CD4-positive, CD25-positive, alpha-beta regulatory T cell (primary cell): Measurements from ENCODE around the gene KLHDC8A. TPM values are rescaled to one million over a fixed set of nuclear protein-coding genes. Genes with fewer than 3 reads are reported as not detected.

Source experiments
- ATAC-seq, 2 donors: fragments of 150-1000 bp; cut with Tn5 transposase; one replicate each; pipeline ENCODE4 v1.10.0; 2021; ENCODE audit warnings: low read depth in 2 of 2, moderate number of reproducible peaks in 2 of 2, moderate library complexity in 1 of 2
- DNase-seq, 3 donors: peaks; one replicate each; pipeline versions ENCODE4 v3.0.0 to v3.0.0-alpha.2; 2012 to 2022; ENCODE audit warnings: mixed read lengths in 1 of 3
- H3K27ac ChIP-seq: one replicate; pipeline ENCODE4 v1.7.0; 2013; ENCODE audit warnings: mild to moderate bottlenecking, low read length; ENCODE audit not compliant: insufficient read depth, poor library complexity, severe bottlenecking
- H3K27me3 ChIP-seq: one replicate; pipeline ENCODE4 v1.7.0; 2013; ENCODE audit warnings: low read length; ENCODE audit not compliant: control insufficient read depth, insufficient read depth
- H3K36me3 ChIP-seq: one replicate; pipeline ENCODE4 v1.7.0; 2013; ENCODE audit warnings: mild to moderate bottlenecking, low read length, moderate library complexity; ENCODE audit not compliant: control insufficient read depth, insufficient read depth
- H3K4me1 ChIP-seq: 2 replicates; pipeline ENCODE4 v1.7.0; 2013; ENCODE audit warnings: mild to moderate bottlenecking, low read length; ENCODE audit not compliant: insufficient read depth, control insufficient read depth, poor library complexity, severe bottlenecking
- H3K4me3 ChIP-seq: one replicate; pipeline ENCODE4 v1.7.0; 2013; ENCODE audit warnings: low read depth, mild to moderate bottlenecking, low read length, moderate library complexity
- H3K9me3 ChIP-seq, 2 experiments: 1 replicate in 1 of 2; 2 replicates in 1 of 2; pipeline ENCODE4 v1.7.0; 2013; ENCODE audit warnings: low read length in 2 of 2, mild to moderate bottlenecking in 1 of 2, moderate library complexity in 1 of 2; ENCODE audit not compliant: control insufficient read depth in 2 of 2
- H3K27ac Mint-ChIP-seq, 3 donors: one replicate each; pipeline ENCODE4 v1.8.0; 2020 to 2022; ENCODE audit warnings: mild to moderate bottlenecking in 3 of 3, mixed read lengths in 3 of 3, moderate library complexity in 2 of 3
- H3K27me3 Mint-ChIP-seq: one replicate; pipeline ENCODE4 v1.8.0; 2022; ENCODE audit warnings: mild to moderate bottlenecking, mixed read lengths
- H3K36me3 Mint-ChIP-seq: one replicate; pipeline ENCODE4 v1.8.0; 2020; ENCODE audit warnings: mixed read lengths
- H3K4me1 Mint-ChIP-seq, 4 donors: one replicate each; pipeline ENCODE4 v1.8.0; 2020 to 2022; ENCODE audit warnings: mixed read lengths in 4 of 4, mild to moderate bottlenecking in 1 of 4
- H3K4me3 Mint-ChIP-seq, 4 donors: one replicate each; pipeline ENCODE4 v1.8.0; 2020 to 2022; ENCODE audit warnings: mild to moderate bottlenecking in 4 of 4, mixed read lengths in 4 of 4, moderate library complexity in 3 of 4
- H3K9me3 Mint-ChIP-seq, 7 donors: one replicate each; pipeline ENCODE4 v1.8.0; 2020 to 2022; ENCODE audit warnings: mixed read lengths in 7 of 7, mild to moderate bottlenecking in 3 of 7, moderate library complexity in 2 of 7
- polyA plus RNA-seq, 4 donors: library from polyadenylated mRNA; unstranded; fragments of 300-500 nt; fragmentation: Illumina TruSeq; gene quantifications; one replicate each; pipeline ENCODE4 v1.2.3, GENCODE V29; 2021
- total RNA-seq: library from RNA; stranded (reverse); gene quantifications from one replicate; pipeline ENCODE4 v1.2.3, GENCODE V29; 2022

Gene KLHDC8A
- total and polyA plus RNA-seq, 5 donors from 2014 or later, result 0.06 TPM; not detected in 4

DNA sequence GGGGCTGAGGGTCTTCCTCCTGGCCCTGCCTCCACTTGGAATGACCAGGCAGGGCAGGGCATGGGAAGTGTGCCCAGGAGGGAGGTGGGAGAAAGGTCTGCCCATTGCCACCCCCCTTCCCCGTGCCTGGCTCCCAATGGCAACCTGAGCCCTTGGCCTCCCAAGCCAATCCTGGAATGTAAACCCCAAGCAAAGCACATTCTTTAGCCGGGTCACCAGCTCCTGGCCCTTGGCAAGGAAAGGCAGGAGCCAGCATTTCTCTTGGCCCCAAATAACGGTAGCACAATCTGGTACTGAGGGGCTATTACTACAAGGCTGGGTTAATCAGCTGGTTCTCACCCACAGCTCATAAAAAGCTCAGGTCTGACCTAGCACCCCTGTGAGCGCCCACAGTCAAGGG is 28.2 kb downstream of the KLHDC8A start:
- Mint-ChIP-seq H3K27me3 (peaks cover 15% of the 10 kb centered on the region), H3K36me3 (peaks cover 3% of the 10 kb centered on the region), H3K27ac (no peak overlapping the region), H3K9me3 (no peaks in the 10 kb centered on the region), H3K4me1 (peaks cover 7 to 24% (median 9%) of the 10 kb centered on the region in 4 donors), H3K4me3 (no peak overlapping the region)
- DNase-seq, result no peak
- H3K36me3 ChIP-seq, result no peaks in the 10 kb centered on the region
- H3K4me1 ChIP-seq, result peaks cover 11% of the 10 kb centered on the region
- no peak overlapping the region for H3K4me3 ChIP-seq
- H3K27me3 ChIP-seq, result no peaks in the 10 kb centered on the region
- no peak for ATAC-seq
- no peaks in the 10 kb centered on the region for H3K9me3 ChIP-seq
- H3K27ac ChIP-seq, result no peak overlapping the region

GRCh38 chr1:205326812-205327466 is 29.8 kb downstream of the KLHDC8A start:
- peaks cover 3% of the 10 kb centered on the region for H3K36me3 Mint-ChIP-seq
- H3K27ac Mint-ChIP-seq, result no peak overlapping the region
- no peak overlapping the region for H3K4me3 Mint-ChIP-seq

DNA sequence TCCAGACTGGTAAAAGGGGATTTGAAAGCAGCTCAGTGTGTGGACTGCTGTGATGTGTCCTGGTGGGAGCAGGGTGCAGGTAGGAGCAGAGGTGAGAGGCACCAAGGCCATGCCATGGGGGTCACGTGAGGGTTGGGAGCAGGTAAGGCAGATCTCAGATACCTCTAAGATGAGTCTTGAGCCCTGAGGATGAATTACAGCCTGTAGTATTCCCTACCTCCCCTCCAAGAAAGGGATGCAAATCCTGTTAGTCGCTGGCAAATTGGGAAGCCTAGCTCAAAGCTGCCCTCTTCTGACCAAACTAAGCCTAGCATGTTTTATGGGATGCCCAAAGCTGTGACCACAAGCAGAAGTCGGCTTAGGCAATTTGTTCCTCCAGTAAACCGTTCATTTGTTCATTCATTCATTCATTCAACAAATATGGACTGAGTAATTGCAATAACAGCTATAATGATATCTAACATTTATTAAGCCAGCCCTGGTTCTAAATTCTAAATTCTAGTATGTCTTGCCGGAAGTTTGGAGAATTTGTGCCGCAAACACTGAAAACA is 31.3 kb downstream of the KLHDC8A start:
- Histone ChIP-seq H3K36me3 (no peaks in the 10 kb centered on the region), H3K9me3 (no peaks in the 10 kb centered on the region), H3K4me1 (peaks cover 23% of the 10 kb centered on the region), H3K27ac (no peak overlapping the region), H3K27me3 (no peaks in the 10 kb centered on the region), H3K4me3 (no peak overlapping the region)
- Mint-ChIP-seq H3K27me3 (peaks cover 24% of the 10 kb centered on the region), H3K36me3 (peaks cover 10% of the 10 kb centered on the region), H3K4me3 (peak overlapping the region in 3 of 4 donors; percentile 48 to 64 (median 55)), H3K4me1 (peaks cover 7 to 45% (median 24%) of the 10 kb centered on the region in 4 donors), H3K9me3 (no peaks in the 10 kb centered on the region), H3K27ac (peak overlapping the region in 2 of 3 donors; percentile 12 to 90)
- DNase-seq (peak; percentile 34 to 65 (median 57)), ATAC-seq (no peak)

More at GRCh38 chr1:205326812-205327466, 29.8 kb downstream of the KLHDC8A start:
- no peak overlapping the region for H3K27ac ChIP-seq
- no peaks in the 10 kb centered on the region for H3K9me3 ChIP-seq
- no peak overlapping the region for H3K4me3 ChIP-seq
- H3K4me1 ChIP-seq, result peaks cover 14% of the 10 kb centered on the region
- peaks cover 15% of the 10 kb centered on the region for H3K27me3 Mint-ChIP-seq
- H3K9me3 Mint-ChIP-seq, result no peaks in the 10 kb centered on the region
- H3K36me3 ChIP-seq, result no peaks in the 10 kb centered on the region
- H3K4me1 Mint-ChIP-seq, result peaks cover 7 to 37% (median 14%) of the 10 kb centered on the region in 4 donors
- ATAC-seq, result no peak
- no peak for DNase-seq
- H3K27me3 ChIP-seq, result no peaks in the 10 kb centered on the region

- Histone ChIP-seq H3K9me3 (no peaks in the 10 kb centered on the region), H3K27me3 (no peaks in the 10 kb centered on the region), H3K4me1 (peaks cover 24% of the 10 kb centered on the region), H3K27ac (no peak overlapping the region), H3K36me3 (no peaks in the 10 kb centered on the region), H3K4me3 (no peak overlapping the region)
- Mint-ChIP-seq H3K9me3 (no peaks in the 10 kb centered on the region), H3K4me3 (peak overlapping the region in 3 of 4 donors; percentile 1 to 64 (median 48)), H3K4me1 (peaks cover 7 to 50% (median 26%) of the 10 kb centered on the region in 4 donors), H3K27me3 (peaks cover 28% of the 10 kb centered on the region), H3K27ac (peak overlapping the region in 1 of 3 donors; percentile 90), H3K36me3 (peaks cover 13% of the 10 kb centered on the region)
- no peak for ATAC-seq
- DNase-seq, result no peak
These were observed 31.9 kb downstream of the KLHDC8A start for GRCh38 chr1:205324781-205325180.

GRCh38 chr1:205323794-205324193 is 32.9 kb downstream of the KLHDC8A start:
- Mint-ChIP-seq H3K9me3 (no peaks in the 10 kb centered on the region), H3K36me3 (peaks cover 17% of the 10 kb centered on the region), H3K27ac (peak overlapping the region in 1 of 3 donors; percentile 57), H3K4me1 (peaks cover 7 to 58% (median 32%) of the 10 kb centered on the region in 4 donors), H3K27me3 (peaks cover 33% of the 10 kb centered on the region), H3K4me3 (peak overlapping the region; percentile 15 to 81 (median 66))
- Histone ChIP-seq H3K36me3 (no peaks in the 10 kb centered on the region), H3K9me3 (no peaks in the 10 kb centered on the region), H3K27ac (no peak overlapping the region), H3K27me3 (no peaks in the 10 kb centered on the region), H3K4me3 (no peak overlapping the region), H3K4me1 (peaks cover 34% of the 10 kb centered on the region)
- ATAC-seq (no peak), DNase-seq (no peak)

DNA sequence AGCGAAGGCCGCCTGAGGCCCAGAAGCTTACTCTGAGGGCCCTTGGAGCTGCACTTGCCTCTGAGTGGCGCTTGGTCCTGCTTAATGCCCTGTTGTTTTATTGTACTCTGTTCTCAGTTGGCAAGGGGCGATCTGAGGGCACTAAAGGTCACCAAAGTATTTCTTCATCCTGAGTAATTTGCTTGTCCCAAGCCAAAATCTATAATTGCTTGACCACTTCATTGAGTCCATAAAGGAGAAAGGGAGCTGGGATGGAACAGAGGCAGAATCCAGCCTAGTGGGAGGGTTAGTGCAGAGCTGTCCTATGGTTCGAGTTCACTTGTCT is 34.8 kb downstream of the KLHDC8A start:
- Histone ChIP-seq H3K9me3 (no peaks in the 10 kb centered on the region), H3K4me1 (peaks cover 53% of the 10 kb centered on the region), H3K27me3 (no peaks in the 10 kb centered on the region), H3K27ac (peak overlapping the region; percentile 76), H3K4me3 (peak overlapping the region; percentile 54), H3K36me3 (no peaks in the 10 kb centered on the region)
- peak overlapping the region; percentile 82 to 95 (median 83) for H3K27ac Mint-ChIP-seq
- no peak for ATAC-seq
- peaks cover 7 to 77% (median 50%) of the 10 kb centered on the region in 4 donors for H3K4me1 Mint-ChIP-seq
- no peak for DNase-seq
- peaks cover 29% of the 10 kb centered on the region for H3K36me3 Mint-ChIP-seq
- peaks cover 32% of the 10 kb centered on the region for H3K27me3 Mint-ChIP-seq
- peak overlapping the region; percentile 97 to 100 (median 97) for H3K4me3 Mint-ChIP-seq
- no peaks in the 10 kb centered on the region for H3K9me3 Mint-ChIP-seq

DNA sequence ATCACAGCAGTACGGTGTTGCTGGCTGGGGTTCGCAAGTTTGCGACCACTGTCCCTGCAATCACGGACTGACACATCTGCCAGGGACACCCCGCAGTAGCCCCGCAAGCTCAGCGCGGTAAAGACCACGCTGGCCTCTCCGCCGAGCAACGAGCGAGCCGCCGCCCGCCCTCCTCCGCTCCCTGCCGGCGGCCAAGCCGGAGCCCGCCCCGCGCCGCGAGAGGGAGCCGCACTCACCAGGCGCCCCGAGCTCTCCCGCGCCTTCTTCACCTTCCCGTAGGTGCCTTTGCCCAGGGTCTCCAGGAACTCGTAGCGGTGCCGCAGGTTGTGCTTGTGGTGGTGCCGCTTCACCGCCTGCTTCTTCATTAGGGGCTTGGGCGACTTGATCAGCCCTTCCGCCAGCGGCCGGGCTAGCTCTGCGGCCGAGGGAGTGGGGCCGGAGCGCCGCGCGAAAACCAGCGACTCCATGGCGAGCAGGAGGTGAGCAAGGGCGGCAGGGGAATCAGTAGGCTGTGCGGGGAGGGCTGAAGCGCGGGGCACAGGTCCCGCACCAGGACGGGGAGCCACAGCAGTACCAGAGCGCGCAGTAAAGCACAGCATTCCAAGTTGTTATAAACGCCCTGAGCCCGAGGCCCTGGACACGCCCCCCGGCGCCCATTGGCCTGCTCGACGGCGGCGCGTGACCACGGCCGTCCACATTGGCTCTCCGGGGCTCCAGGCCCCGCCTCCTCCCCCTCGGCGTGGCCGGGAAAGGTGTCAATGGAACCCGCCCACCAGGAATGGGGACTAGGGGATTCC is 35.4 kb downstream of the KLHDC8A start, which contains the start of gene NUAK2:
TSS of gene NUAK2 (minus strand) at position 584 of the 797 bp plus-strand sequence. CDS start at position 467, 117 bp downstream.
- Histone ChIP-seq H3K9me3 (no peaks in the 10 kb centered on the region), H3K36me3 (peaks cover 3% of the 10 kb centered on the region), H3K4me1 (peaks cover 59% of the 10 kb centered on the region), H3K27me3 (no peaks in the 10 kb centered on the region), H3K27ac (peak within 1 kb of the TSS; percentile 76), H3K4me3 (peak within 1 kb of the TSS; percentile 94)
- Mint-ChIP-seq H3K27ac (peak within 1 kb of the TSS; percentile 89 to 97 (median 95)), H3K36me3 (peaks cover 32% of the 10 kb centered on the region), H3K4me3 (peak within 1 kb of the TSS; percentile 97 to 100 (median 97)), H3K9me3 (no peaks in the 10 kb centered on the region), H3K4me1 (peaks cover 9 to 81% (median 55%) of the 10 kb centered on the region in 4 donors), H3K27me3 (peaks cover 30% of the 10 kb centered on the region)
- DNase-seq (peak; percentile 77 to 82 (median 80)), ATAC-seq (peak; percentile 87 to 88)
